Psoas muscle (tissue), 8 donors: ENCODE data around the gene GRIP2. TPM values are rescaled to one million over a fixed set of nuclear protein-coding genes. Genes with fewer than 3 reads are reported as not detected.

Experiments used
- ATAC-seq, 4 donors: fragments of 200-7000 bp; cut with Tn5 transposase; one replicate each; pipeline ENCODE4 v1.9.1; 2020; ENCODE audit warnings: moderate library complexity in 3 of 4, mild to moderate bottlenecking in 2 of 4
- DNase-seq, 2 donors: peaks; one replicate each; pipeline ENCODE4 v3.0.0-alpha.2; 2020
- H3K27ac ChIP-seq: fragments of 200-600 bp; one replicate; pipeline ENCODE4 v1.8.0; 2022
- H3K27me3 ChIP-seq, 3 donors: fragments of 200-600 bp in 1 of 3; one replicate each; pipeline versions ENCODE4 v1.6.1 to v1.8.0; 2013 to 2022; ENCODE audit warnings: low read length in 2 of 3, mild to moderate bottlenecking in 2 of 3, moderate library complexity in 1 of 3; ENCODE audit not compliant: insufficient read depth in 3 of 3
- H3K36me3 ChIP-seq, 2 donors: fragments of 200-600 bp in 1 of 2; one replicate each; pipeline versions ENCODE4 v1.6.1 to v1.8.0; 2013 to 2022; ENCODE audit warnings: low read depth in 1 of 2, mild to moderate bottlenecking in 1 of 2, moderate library complexity in 1 of 2; ENCODE audit not compliant: insufficient read depth in 1 of 2
- H3K4me1 ChIP-seq: fragments of 200-600 bp; one replicate; pipeline ENCODE4 v1.8.0; 2022
- H3K4me3 ChIP-seq: fragments of 200-600 bp; one replicate; pipeline ENCODE4 v1.8.0; 2022; ENCODE audit warnings: mild to moderate bottlenecking
- H3K9me3 ChIP-seq: fragments of 200-600 bp; one replicate; pipeline ENCODE4 v1.8.0; 2022
- WGBS, 3 donors: extraction: QIAGEN DNeasy Blood & Tissue Kit; methylation state at CpG; one replicate each; pipeline versions ENCODE4 v1.1.6 to v1.1.7; 2013; 5-methylcytosine and 5-hydroxymethylcytosine counted together
- intact Hi-C, 2 donors: fragments of 100-400 bp; cut with DNase I; formaldehyde crosslinking; loops; one replicate each; pipeline versions ENCODE4 v1.11.0 to v1.14.2; 2022
- polyA plus RNA-seq, 3 donors: library from polyadenylated mRNA; stranded (reverse); fragments of 200-250 nt; gene quantifications; one replicate each; pipeline ENCODE4 v1.2.3, GENCODE V29; 2013
- total RNA-seq, 4 donors: library from RNA; stranded (reverse); fragmentation: NEBNext Ultra II Directional in 2 of 4; extraction: Animal tissue kit (Norgen Biotek cat#: 25700) in 2 of 4; gene quantifications; one replicate each; pipeline versions ENCODE4 v1.2.1 to v1.2.4, GENCODE V29; 2021 to 2023
- TF ChIP-seq, protein P1 (sequence below): fragments of 200-600 bp; IDR thresholded peaks from one replicate; pipeline ENCODE4 v1.8.0; 2022; ENCODE audit warnings: antibody characterized with exemption
- donor health status: healthy with polysubstance abuse.
- donor health status: DM: no; HTN: no; CAD: no; lungs with moderate emphysema.
- donor health status: Bipolar disorder and iron deficiency.
- donor health status: healthy.
- donor health status: DM: yes; HTN: yes; CAD: no.
- donor health status: DM: no; HTN: no; CAD: no.
- donor health status: DM: no; HTN: no; CAD: no.
- donor health status: DM: yes; HTN: yes; CAD: no.

Gene GRIP2
- total and polyA plus RNA-seq, 7 donors, result 2.2 to 37.4 (median 24.9) TPM

DNA sequence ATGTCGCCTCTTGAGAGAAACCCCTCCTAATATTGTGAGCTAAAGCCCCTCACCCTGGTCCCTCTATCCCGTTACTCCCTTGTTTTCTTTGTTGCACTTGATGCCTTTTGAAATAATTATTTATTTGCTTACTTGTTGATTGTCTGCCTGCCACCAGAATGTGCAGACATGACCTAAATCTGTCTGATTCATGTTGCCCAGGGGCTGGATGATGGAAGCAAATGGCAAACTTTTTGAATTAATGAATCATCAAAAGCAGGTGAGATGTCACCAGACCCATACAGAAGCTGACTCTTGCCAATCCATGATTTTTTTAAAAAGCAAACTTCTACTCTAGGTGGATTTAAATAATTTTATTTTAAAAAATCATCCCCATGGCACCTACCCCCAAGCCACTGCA is 49.3 kb downstream of the GRIP2 start:
- H3K27ac ChIP-seq, result no peak overlapping the region
- 94 to 96% (median 96%) methylated on average over 2 of the region's 2 CpGs for WGBS, 3 donors
- intact Hi-C loops, result no loop called here
- no peaks in the 10 kb centered on the region for H3K4me1 ChIP-seq
- H3K4me3 ChIP-seq, result no peak overlapping the region
- peaks cover 0 to 77% of the 10 kb centered on the region in 2 donors for H3K36me3 ChIP-seq
- TF ChIP-seq, protein P1, sequence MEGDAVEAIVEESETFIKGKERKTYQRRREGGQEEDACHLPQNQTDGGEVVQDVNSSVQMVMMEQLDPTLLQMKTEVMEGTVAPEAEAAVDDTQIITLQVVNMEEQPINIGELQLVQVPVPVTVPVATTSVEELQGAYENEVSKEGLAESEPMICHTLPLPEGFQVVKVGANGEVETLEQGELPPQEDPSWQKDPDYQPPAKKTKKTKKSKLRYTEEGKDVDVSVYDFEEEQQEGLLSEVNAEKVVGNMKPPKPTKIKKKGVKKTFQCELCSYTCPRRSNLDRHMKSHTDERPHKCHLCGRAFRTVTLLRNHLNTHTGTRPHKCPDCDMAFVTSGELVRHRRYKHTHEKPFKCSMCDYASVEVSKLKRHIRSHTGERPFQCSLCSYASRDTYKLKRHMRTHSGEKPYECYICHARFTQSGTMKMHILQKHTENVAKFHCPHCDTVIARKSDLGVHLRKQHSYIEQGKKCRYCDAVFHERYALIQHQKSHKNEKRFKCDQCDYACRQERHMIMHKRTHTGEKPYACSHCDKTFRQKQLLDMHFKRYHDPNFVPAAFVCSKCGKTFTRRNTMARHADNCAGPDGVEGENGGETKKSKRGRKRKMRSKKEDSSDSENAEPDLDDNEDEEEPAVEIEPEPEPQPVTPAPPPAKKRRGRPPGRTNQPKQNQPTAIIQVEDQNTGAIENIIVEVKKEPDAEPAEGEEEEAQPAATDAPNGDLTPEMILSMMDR, result no peak
- DNase-seq (no peak), ATAC-seq (no peak)
- H3K27me3 ChIP-seq, result no peaks in the 10 kb centered on the region
- H3K9me3 ChIP-seq, result no peaks in the 10 kb centered on the region

DNA sequence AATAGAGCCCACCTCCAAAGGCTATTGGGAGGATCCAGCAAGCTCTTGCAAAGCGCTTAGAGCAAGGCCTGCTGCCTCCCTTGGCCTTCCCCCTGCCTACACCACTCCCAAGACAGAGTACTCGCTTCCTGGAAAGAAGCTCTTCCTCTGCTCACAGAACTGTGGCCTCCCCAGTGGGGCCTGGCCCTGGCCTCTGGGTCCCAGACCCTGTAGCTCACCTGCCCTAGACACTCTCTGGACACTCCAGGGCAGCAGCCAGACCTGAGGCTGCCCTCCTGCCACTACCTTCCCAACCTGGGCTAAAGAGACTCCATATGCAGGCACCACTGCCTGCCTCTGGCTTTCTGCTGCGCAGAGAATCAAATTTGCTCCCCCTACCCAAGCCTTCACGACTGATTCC is 49.9 kb downstream of the GRIP2 start:
- TF ChIP-seq, protein P1, result no peak
- 83 to 88% (median 85%) methylated on average over 4 of the region's 4 CpGs for WGBS, 3 donors
- Histone ChIP-seq H3K4me3 (no peak overlapping the region), H3K4me1 (no peaks in the 10 kb centered on the region), H3K36me3 (peaks cover 0 to 77% of the 10 kb centered on the region in 2 donors), H3K27me3 (no peaks in the 10 kb centered on the region), H3K27ac (no peak overlapping the region), H3K9me3 (no peaks in the 10 kb centered on the region)
- DNase-seq (peak in 1 of 2 donors; percentile 30), ATAC-seq (peak in 2 of 4 donors; percentile 8 to 15)
- intact Hi-C loops, result no loop called here

DNA sequence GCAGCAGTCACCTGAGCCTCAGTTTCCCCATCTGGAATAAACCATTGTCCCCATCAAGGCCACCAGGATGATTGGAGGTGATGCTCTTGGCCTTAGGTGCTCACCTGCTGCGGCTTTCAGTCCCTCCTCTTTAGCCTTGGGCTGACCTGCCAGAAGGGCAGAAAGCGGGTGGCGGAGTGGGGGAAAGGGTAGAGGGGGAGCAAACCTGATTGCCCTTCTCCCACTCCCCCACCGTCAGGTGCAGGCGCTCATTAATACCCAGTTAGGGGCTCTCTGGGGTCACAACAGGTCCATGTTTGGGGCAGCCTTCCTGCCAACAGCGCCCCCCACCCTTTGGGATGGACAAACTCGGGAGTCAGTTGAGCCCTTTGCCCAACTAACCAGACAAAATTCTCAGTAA is 50.5 kb downstream of the GRIP2 start:
- Histone ChIP-seq H3K36me3 (peaks cover 0 to 78% of the 10 kb centered on the region in 2 donors), H3K27me3 (no peaks in the 10 kb centered on the region), H3K4me1 (no peaks in the 10 kb centered on the region), H3K9me3 (no peaks in the 10 kb centered on the region), H3K4me3 (no peak overlapping the region), H3K27ac (no peak overlapping the region)
- ATAC-seq, result peak in 1 of 4 donors; percentile 2
- peak in 1 of 2 donors; percentile 35 for DNase-seq
- WGBS, 3 donors, result 83 to 89% (median 89%) methylated on average over 7 of the region's 7 CpGs
- intact Hi-C loops, result no loop called here
- TF ChIP-seq, protein P1, result no peak

DNA sequence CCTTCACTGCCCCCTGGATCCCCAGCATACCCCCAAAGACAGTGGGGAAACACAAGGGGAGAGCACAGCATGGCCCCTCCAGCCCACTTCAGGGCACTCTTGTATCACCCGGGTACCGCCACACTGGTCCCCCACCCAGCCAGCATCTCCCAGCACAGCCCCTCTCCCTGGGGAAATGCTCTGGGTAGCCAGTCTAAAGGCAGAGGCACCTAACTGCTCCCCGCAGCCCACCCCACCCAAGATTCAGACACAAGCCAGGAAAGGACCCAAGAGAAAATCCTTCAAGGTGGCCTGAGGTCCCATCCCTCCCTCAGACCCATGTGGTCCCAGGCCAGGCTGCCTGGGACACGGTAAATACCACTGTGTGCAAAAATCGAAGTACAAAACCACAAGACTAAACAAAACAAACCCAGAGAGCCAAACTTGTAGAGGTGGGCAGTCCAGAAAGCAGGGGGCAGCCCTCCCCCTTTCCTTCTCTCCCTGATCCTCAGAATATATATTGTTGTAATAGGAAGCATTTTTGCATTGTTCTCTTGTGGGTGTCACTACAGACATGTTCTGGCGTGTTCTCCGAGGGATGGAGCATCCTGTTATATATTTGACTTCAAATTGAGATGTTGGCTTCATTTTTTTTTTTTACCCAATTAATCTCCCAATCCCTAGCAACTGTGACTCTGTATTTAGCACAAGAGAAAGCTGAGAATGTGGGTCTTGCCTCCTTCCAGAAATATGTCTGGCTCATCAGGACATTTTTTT is 51.7 kb downstream of the GRIP2 start:
- H3K27ac ChIP-seq, result no peak overlapping the region
- WGBS, 3 donors, result 62 to 63% (median 62%) methylated on average over 7 of the region's 7 CpGs
- no peaks in the 10 kb centered on the region for H3K27me3 ChIP-seq
- ATAC-seq (no peak), DNase-seq (peak in 1 of 2 donors; percentile 17)
- TF ChIP-seq, protein P1, result no peak
- no peak overlapping the region for H3K4me3 ChIP-seq
- peaks cover 2 to 78% of the 10 kb centered on the region in 2 donors for H3K36me3 ChIP-seq
- no peaks in the 10 kb centered on the region for H3K4me1 ChIP-seq
- intact Hi-C loops, result no loop called here
- no peaks in the 10 kb centered on the region for H3K9me3 ChIP-seq
